Measurements from ENCODE around the gene ZP1. TPM values are rescaled to one million over a fixed set of nuclear protein-coding genes. Genes with fewer than 3 reads are reported as not detected.

Gene ZP1
- total RNA-seq, 4 donors from 2014 or later, result not detected

DNA sequence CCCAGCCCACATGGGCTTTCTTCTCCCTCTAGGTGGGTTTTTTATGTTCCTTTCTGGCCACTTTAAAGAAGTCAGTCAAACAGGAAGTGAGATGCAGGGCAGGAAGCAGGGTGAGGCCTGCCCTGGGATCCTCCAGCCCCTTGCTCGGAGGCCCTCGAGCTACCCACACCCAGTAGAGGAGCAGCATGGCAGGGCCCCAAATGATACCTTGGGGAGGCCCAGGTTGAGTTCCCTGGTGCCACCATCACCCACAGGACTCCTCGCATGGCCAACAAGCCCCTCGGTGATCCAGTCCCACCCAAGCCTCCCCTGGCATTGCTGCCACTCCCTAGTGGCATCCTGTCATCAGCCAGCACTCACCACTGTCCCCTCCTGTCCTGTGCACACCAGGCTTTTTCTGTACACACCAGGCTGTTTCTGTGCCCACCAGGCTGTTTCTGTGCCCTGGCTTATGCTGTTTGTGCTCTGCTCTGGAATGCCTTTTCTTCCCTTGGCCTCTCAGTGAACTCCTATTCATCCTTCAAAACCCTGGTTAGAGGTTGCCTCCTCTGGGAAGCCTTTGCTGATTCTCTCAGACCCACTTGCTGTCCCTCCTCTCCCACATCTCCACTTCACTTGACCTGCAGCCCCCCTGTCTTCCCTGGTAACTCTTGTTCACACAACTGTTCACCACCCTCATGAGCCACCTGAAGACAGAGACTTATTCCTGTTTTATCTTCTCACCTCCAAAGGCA lies 8.4 kb upstream of the ZP1 start:
- Histone ChIP-seq H3K4me1 (peaks cover 0 to 5% (median 0%) of the 10 kb centered on the region in 4 donors), H3K27ac (peak overlapping the region in 1 of 4 donors; percentile 43), H3K4me3 (no peak overlapping the region), H3K9me3 (no peaks in the 10 kb centered on the region), H3K36me3 (no peaks in the 10 kb centered on the region), H3K27me3 (no peaks in the 10 kb centered on the region)
- WGBS, 2 donors (ENCODE audit: low coverage in 1 of 2), result 73% methylated on average over 2 of the region's 4 CpGs; no CpG with 5 or more reads in 1 of the 2 donors
- TF ChIP-seq POLR2A (IDR thresholded peaks at IDR 0.05) (no peak), POLR2AphosphoS5 (IDR thresholded peaks at IDR 0.05) (no peak), EP300 (IDR thresholded peaks at IDR 0.05; ENCODE audit: low read depth) (no peak)
- TF ChIP-seq, protein P1, sequence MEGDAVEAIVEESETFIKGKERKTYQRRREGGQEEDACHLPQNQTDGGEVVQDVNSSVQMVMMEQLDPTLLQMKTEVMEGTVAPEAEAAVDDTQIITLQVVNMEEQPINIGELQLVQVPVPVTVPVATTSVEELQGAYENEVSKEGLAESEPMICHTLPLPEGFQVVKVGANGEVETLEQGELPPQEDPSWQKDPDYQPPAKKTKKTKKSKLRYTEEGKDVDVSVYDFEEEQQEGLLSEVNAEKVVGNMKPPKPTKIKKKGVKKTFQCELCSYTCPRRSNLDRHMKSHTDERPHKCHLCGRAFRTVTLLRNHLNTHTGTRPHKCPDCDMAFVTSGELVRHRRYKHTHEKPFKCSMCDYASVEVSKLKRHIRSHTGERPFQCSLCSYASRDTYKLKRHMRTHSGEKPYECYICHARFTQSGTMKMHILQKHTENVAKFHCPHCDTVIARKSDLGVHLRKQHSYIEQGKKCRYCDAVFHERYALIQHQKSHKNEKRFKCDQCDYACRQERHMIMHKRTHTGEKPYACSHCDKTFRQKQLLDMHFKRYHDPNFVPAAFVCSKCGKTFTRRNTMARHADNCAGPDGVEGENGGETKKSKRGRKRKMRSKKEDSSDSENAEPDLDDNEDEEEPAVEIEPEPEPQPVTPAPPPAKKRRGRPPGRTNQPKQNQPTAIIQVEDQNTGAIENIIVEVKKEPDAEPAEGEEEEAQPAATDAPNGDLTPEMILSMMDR (IDR thresholded peaks at IDR 0.05), result no peak
- DNase-seq, result no peak
- in situ Hi-C loops (cut with MboI; ENCODE audit: low pct_ligation_motif_present in 1 of 4, low pct_unique_long_range_greater_than_20kb in 1 of 4, low sequenced_read_pairs in 3 of 4) (no loop called here), intact Hi-C loops (cut with DNase I; ENCODE audit: low total_unique reads) (no loop called here)

DNA sequence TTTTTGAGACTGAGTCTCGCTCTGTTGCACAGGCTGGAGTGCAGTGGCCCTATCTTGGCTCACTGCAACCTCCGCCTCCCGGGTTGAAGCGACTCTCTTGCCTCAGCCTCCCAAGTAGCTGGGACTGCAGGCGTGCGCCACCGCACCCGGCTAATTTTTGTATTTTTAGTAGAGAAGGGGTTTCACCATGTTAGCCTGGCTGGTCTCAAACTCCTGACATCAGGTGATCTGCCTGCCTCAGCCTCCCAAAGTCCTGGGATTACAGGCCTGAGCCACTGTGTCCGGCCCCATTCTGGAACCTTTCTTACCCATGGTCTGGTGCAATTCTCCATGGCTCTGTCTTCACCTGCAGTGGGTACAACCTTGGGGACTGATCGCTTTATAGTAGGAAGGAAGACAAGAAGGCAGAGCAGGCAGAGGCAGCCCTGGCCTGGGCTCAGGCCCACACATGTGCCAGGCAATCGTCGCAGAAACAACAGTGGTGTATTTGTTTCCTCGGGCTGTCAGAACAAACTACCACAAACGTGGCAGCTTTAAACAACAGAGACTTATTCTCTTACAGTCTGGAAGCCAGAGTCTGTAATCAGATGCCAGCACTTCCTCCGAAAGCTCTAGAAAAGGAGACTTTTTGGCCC lies 7.6 kb upstream of the ZP1 start:
- Histone ChIP-seq H3K27me3 (no peaks in the 10 kb centered on the region), H3K27ac (no peak overlapping the region), H3K9me3 (no peaks in the 10 kb centered on the region), H3K36me3 (no peaks in the 10 kb centered on the region), H3K4me1 (peaks cover 0 to 5% (median 0%) of the 10 kb centered on the region in 4 donors), H3K4me3 (no peak overlapping the region)
- intact Hi-C loops (cut with DNase I; ENCODE audit: low total_unique reads) (no loop called here), in situ Hi-C loops (cut with MboI; ENCODE audit: low pct_ligation_motif_present in 1 of 4, low pct_unique_long_range_greater_than_20kb in 1 of 4, low sequenced_read_pairs in 3 of 4) (no loop called here)
- TF ChIP-seq EP300 (IDR thresholded peaks at IDR 0.05; ENCODE audit: low read depth), result no peak
- TF ChIP-seq POLR2AphosphoS5 (IDR thresholded peaks at IDR 0.05), result no peak
- TF ChIP-seq, protein P1 (IDR thresholded peaks at IDR 0.05), result no peak
- no peak for TF ChIP-seq POLR2A (IDR thresholded peaks at IDR 0.05)
- WGBS, 2 donors (ENCODE audit: low coverage in 1 of 2), result 91% methylated on average over 15 of the region's 15 CpGs; no CpG with 5 or more reads in 1 of the 2 donors
- DNase-seq, result no peak

DNA sequence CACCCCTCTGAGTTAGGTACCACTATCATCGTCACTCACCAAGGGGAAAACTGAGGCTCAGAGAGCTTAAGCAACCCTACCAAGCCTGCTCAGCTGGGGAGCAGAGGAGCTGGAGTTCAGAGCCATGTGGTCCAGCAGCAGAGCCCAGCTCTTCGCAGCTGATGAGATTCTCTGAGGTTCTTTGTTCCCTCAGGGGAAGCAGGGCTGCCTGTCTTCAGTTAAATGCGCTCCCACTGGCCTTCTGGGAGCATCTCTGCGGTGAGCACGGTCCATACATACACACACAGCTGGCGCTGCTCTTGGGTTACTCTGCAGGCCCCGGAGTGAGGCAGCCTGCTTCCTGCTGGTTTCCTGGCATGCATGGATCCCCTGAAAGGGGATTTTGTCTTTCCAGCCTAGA lies 6.4 kb upstream of the ZP1 start:
- TF ChIP-seq, protein P1 (IDR thresholded peaks at IDR 0.05), result no peak
- H3K4me3 ChIP-seq, result no peak overlapping the region
- WGBS, 2 donors (ENCODE audit: low coverage in 1 of 2), result 64 to 100% methylated on average over 1 to 7 of the region's 7 CpGs
- no peaks in the 10 kb centered on the region for H3K27me3 ChIP-seq
- in situ Hi-C loops (cut with MboI; ENCODE audit: low pct_ligation_motif_present in 1 of 4, low pct_unique_long_range_greater_than_20kb in 1 of 4, low sequenced_read_pairs in 3 of 4), result no loop called here
- DNase-seq, result no peak
- H3K4me1 ChIP-seq, result peaks cover 0 to 5% (median 0%) of the 10 kb centered on the region in 4 donors
- no peaks in the 10 kb centered on the region for H3K36me3 ChIP-seq
- H3K9me3 ChIP-seq, result no peaks in the 10 kb centered on the region
- intact Hi-C loops (cut with DNase I; ENCODE audit: low total_unique reads), result no loop called here
- no peak overlapping the region for H3K27ac ChIP-seq

DNA sequence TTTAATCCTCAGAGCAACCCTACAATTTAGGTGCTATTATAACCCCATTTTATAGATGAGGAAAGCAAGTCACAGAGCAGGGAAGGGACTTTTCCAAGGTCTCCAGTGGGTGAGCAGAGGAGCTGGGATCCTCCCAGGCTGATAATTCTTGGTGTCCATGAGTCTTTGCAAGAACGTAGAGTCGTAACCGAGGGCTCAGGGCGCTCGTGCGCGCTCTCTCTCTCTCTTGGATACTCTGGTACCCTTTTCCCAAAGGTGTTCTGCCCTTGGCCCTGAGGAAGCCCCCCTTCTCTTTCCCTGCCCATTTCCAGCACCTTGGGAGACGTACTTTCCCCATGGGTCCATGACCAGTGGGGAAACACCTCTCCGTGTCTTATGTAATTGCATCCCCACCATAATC lies 5.2 kb upstream of the ZP1 start:
- Histone ChIP-seq H3K27me3 (no peaks in the 10 kb centered on the region), H3K9me3 (no peaks in the 10 kb centered on the region), H3K4me3 (no peak overlapping the region), H3K4me1 (peaks cover 0 to 5% (median 0%) of the 10 kb centered on the region in 4 donors), H3K27ac (no peak overlapping the region), H3K36me3 (no peaks in the 10 kb centered on the region)
- 67 to 92% methylated on average over 1 to 9 of the region's 9 CpGs for WGBS, 2 donors (ENCODE audit: low coverage in 1 of 2)
- DNase-seq, result no peak
- TF ChIP-seq, protein P1 (IDR thresholded peaks at IDR 0.05), result no peak
- TF ChIP-seq POLR2A (IDR thresholded peaks at IDR 0.05), result no peak
- no peak for TF ChIP-seq POLR2AphosphoS5 (IDR thresholded peaks at IDR 0.05)
- no peak for TF ChIP-seq EP300 (IDR thresholded peaks at IDR 0.05; ENCODE audit: low read depth)
- intact Hi-C loops (cut with DNase I; ENCODE audit: low total_unique reads), result no loop called here
- in situ Hi-C loops (cut with MboI; ENCODE audit: low pct_ligation_motif_present in 1 of 4, low pct_unique_long_range_greater_than_20kb in 1 of 4, low sequenced_read_pairs in 3 of 4), result no loop called here
